Prostate gland (tissue), 2 donors: ENCODE data around the gene CDK11B.

Experiments used
- CTCF ChIP-seq, 4 experiments: fragments of 200-600 bp in 2 of 4; fragments of 450-650 bp in 2 of 4; sonication (generic) in 2 of 4; IDR thresholded peaks; 1 replicate in 3 of 4; 2 replicates in 1 of 4; pipeline ENCODE4 v1.5.1; 2016 to 2019; ENCODE audit warnings: antibody characterized with exemption in 4 of 4, mild to moderate bottlenecking in 2 of 4, moderate library complexity in 2 of 4
- POLR2A ChIP-seq: fragments of 450-650 bp; IDR thresholded peaks from one replicate; pipeline ENCODE4 v1.6.1; 2016; ENCODE audit warnings: antibody characterized with exemption, mild to moderate bottlenecking
- POLR2AphosphoS5 ChIP-seq: sonication (generic); formaldehyde crosslinking; IDR thresholded peaks from one replicate; pipeline ENCODE4 v1.6.1; 2017; ENCODE audit warnings: antibody characterized with exemption

DNA sequence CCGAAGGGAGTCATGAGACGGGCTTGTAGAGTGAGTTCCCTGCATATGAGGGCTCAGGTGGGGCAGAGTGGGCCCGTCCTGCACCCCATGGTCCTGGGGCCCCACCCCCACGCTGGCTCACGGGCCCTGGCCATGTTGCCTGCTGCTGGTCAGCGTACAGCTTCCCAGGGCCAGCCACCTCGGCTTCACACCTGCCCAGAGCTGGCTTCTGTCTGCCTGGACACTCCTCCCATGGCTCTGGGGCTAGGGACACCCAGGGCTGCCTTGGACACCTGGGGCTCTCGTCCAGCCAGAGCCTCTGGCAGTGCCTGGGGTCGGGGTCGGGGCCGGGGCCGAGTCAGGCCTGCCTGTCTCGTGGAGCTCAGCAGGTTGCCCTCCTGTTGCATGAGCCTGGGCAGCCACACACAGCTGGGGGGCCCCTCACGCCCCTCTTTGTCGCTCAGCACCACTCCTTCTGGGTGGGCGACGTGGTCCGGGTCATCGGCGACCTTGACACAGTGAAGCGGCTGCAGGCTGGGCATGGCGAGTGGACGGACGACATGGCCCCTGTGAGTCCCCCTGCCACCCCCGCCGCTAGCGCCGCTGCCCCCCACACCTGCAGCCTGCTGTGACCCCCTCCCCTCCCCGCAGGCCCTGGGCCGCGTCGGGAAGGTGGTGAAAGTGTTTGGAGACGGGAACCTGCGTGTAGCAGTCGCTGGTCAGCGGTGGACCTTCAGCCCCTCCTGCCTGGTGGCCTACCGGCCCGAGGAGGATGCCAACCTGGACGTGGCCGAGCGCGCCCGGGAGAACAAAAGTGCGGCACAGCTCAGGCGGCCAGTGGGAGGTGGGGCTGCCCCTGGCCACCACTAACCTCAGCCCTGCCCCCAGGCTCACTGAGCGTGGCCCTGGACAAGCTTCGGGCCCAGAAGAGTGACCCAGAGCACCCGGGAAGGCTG, 32.3 kb downstream of the CDK11B start:
- TF ChIP-seq POLR2AphosphoS5, result no peak
- TF ChIP-seq CTCF (IDR thresholded peaks at IDR 0.05), result no peak
- no peak for TF ChIP-seq POLR2A
